PC-3 (cell line): Measurements from ENCODE around the gene LRP1B.

Experiments used
- EZH2 ChIP-seq: fragments of 300-600 bp; sonication (generic); IDR thresholded peaks from one replicate; pipeline ENCODE4 v1.6.1; 2017; ENCODE audit warnings: antibody characterized with exemption, mild to moderate bottlenecking, low read length; ENCODE audit not compliant: unreplicated experiment
- EZH2phosphoT487 ChIP-seq: fragments of 300-600 bp; sonication (generic); IDR thresholded peaks from 2 replicates; pipeline ENCODE4 v1.6.1; 2018; ENCODE audit warnings: mild to moderate bottlenecking, antibody characterized with exemption, low read length, borderline replicate concordance
- TF ChIP-seq, protein P1 (sequence below): fragments of 300-600 bp; sonication (generic); conservative IDR thresholded peaks from 2 replicates; pipeline ENCODE4 v1.5.1; 2017; ENCODE audit warnings: antibody characterized with exemption, low read depth, mild to moderate bottlenecking, low read length

- TF ChIP-seq, protein P1, sequence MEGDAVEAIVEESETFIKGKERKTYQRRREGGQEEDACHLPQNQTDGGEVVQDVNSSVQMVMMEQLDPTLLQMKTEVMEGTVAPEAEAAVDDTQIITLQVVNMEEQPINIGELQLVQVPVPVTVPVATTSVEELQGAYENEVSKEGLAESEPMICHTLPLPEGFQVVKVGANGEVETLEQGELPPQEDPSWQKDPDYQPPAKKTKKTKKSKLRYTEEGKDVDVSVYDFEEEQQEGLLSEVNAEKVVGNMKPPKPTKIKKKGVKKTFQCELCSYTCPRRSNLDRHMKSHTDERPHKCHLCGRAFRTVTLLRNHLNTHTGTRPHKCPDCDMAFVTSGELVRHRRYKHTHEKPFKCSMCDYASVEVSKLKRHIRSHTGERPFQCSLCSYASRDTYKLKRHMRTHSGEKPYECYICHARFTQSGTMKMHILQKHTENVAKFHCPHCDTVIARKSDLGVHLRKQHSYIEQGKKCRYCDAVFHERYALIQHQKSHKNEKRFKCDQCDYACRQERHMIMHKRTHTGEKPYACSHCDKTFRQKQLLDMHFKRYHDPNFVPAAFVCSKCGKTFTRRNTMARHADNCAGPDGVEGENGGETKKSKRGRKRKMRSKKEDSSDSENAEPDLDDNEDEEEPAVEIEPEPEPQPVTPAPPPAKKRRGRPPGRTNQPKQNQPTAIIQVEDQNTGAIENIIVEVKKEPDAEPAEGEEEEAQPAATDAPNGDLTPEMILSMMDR, result no peak
- TF ChIP-seq EZH2phosphoT487, result no peak
- no peak for TF ChIP-seq EZH2
Measured at GRCh38 chr2:141260911-141261310, 869.9 kb downstream of the LRP1B start.
